Stimulated activated CD8-positive, alpha-beta memory T cell treated with anti-CD3 and anti-CD28 coated beads, Interleukin-15, amount 100 ng/mL, for 24 hours (primary cell): ENCODE measurements around the gene CHRM4.

Experiments used
- DNase-seq: peaks from one replicate; pipeline ENCODE4 v3.0.0-alpha.2; 2020; ENCODE audit warnings: low read depth

CHRM4 gene

GRCh38 chr11:46367244-46367915, 24.2 kb downstream of the CHRM4 start:
- peak; percentile 63 for DNase-seq

- DNase-seq = no peak
Measured at GRCh38 chr11:46366661-46367161, 24.9 kb downstream of the CHRM4 start.

- no peak for DNase-seq
Measured at GRCh38 chr11:46366260-46366659, 25.3 kb downstream of the CHRM4 start.

GRCh38 chr11:46364791-46365190, 26.8 kb downstream of the CHRM4 start:
- no peak for DNase-seq

GRCh38 chr11:46364056-46364455, 27.5 kb downstream of the CHRM4 start:
- DNase-seq = no peak

GRCh38 chr11:46363455-46364005, 28.0 kb downstream of the CHRM4 start:
- DNase-seq = no peak

- DNase-seq = no peak
Measured at GRCh38 chr11:46363031-46363407, 28.6 kb downstream of the CHRM4 start.

GRCh38 chr11:46362156-46363030, 29.2 kb downstream of the CHRM4 start:
- DNase-seq = no peak

GRCh38 chr11:46361283-46362155, 30.1 kb downstream of the CHRM4 start:
- DNase-seq = no peak

- no peak for DNase-seq
Measured at GRCh38 chr11:46360878-46361277, 30.7 kb downstream of the CHRM4 start.

GRCh38 chr11:46359953-46360352, 31.6 kb downstream of the CHRM4 start:
- no peak for DNase-seq

GRCh38 chr11:46357483-46357936, 34.1 kb downstream of the CHRM4 start:
- no peak for DNase-seq

GRCh38 chr11:46356924-46357482, 34.6 kb downstream of the CHRM4 start:
- DNase-seq = no peak

GRCh38 chr11:46353698-46354097, 37.9 kb downstream of the CHRM4 start:
- DNase-seq = no peak

- DNase-seq = no peak
Measured at GRCh38 chr11:46352063-46352841, 39.3 kb downstream of the CHRM4 start.

GRCh38 chr11:46351606-46352005, 40.0 kb downstream of the CHRM4 start:
- DNase-seq = no peak

GRCh38 chr11:46351148-46351547, 40.4 kb downstream of the CHRM4 start:
- no peak for DNase-seq

GRCh38 chr11:46350695-46351094, 40.9 kb downstream of the CHRM4 start:
- no peak for DNase-seq

- DNase-seq = no peak
Measured at GRCh38 chr11:46348566-46349401, 42.8 kb downstream of the CHRM4 start.
